GM19438 (cell line): ENCODE data around the gene KRTAP5-2.
A peak's percentile ranks its signal among the peaks of the same experiment; 100 is the strongest.
"Not testable (repeated sequence)": the region's sequence is repeated elsewhere in the genome, so short reads cannot be mapped to it uniquely, and the experiment has no call there.

Source experiments
- ATAC-seq: cut with Tn5 transposase; IDR thresholded peaks from one replicate; pipeline ENCODE4 v1.9.1; 2021; ENCODE audit warnings: low read depth; ENCODE audit not compliant: unreplicated experiment

The KRTAP5-2 gene

GRCh38 chr11:1595994-1596575 is 2.0 kb downstream of the KRTAP5-2 start:
- not testable (repeated sequence) for ATAC-seq

- no peak for ATAC-seq
These were observed 5.5 kb downstream of the KRTAP5-2 start for GRCh38 chr11:1592628-1593027.

GRCh38 chr11:1589996-1590395 is 8.1 kb downstream of the KRTAP5-2 start:
- ATAC-seq = no peak

- ATAC-seq = not testable (repeated sequence)
These were observed 8.7 kb downstream of the KRTAP5-2 start for GRCh38 chr11:1589191-1589963.

- no peak for ATAC-seq
These were observed 11.4 kb downstream of the KRTAP5-2 start for GRCh38 chr11:1586699-1587098.

GRCh38 chr11:1584661-1585370 is 13.3 kb downstream of the KRTAP5-2 start, which contains the start of gene KRTAP5-1:
TSS of gene KRTAP5-1 (minus strand) at chr11:1585283. CDS start at chr11:1585249, 34 bp downstream.
- not testable (repeated sequence) for ATAC-seq

GRCh38 chr11:1582909-1583308 is 15.2 kb downstream of the KRTAP5-2 start:
- ATAC-seq = not testable (repeated sequence)

- ATAC-seq = no peak
These were observed 16.1 kb downstream of the KRTAP5-2 start for GRCh38 chr11:1581976-1582375.

GRCh38 chr11:1576825-1577224 is 21.3 kb downstream of the KRTAP5-2 start:
- no peak for ATAC-seq

GRCh38 chr11:1575756-1576155 is 22.3 kb downstream of the KRTAP5-2 start:
- not testable (repeated sequence) for ATAC-seq

GRCh38 chr11:1574933-1575242 is 23.2 kb downstream of the KRTAP5-2 start:
- ATAC-seq = no peak

- ATAC-seq = no peak
These were observed 23.7 kb downstream of the KRTAP5-2 start for GRCh38 chr11:1574238-1574932.

- no peak for ATAC-seq
These were observed 24.2 kb downstream of the KRTAP5-2 start for GRCh38 chr11:1573903-1574237.

GRCh38 chr11:1573077-1573902 is 24.8 kb downstream of the KRTAP5-2 start:
- ATAC-seq = no peak

GRCh38 chr11:1572197-1573076 is 25.7 kb downstream of the KRTAP5-2 start, which contains the start of gene DUSP8:
TSS of gene DUSP8 (minus strand) at chr11:1572271. CDS start at chr11:1565826, 6,445 bp downstream.
- peak; percentile 53 for ATAC-seq

- no peak for ATAC-seq
These were observed 26.3 kb downstream of the KRTAP5-2 start for GRCh38 chr11:1571760-1572196.

- no peak for ATAC-seq
These were observed 27.0 kb downstream of the KRTAP5-2 start for GRCh38 chr11:1570896-1571759.

GRCh38 chr11:1570531-1570895 is 27.6 kb downstream of the KRTAP5-2 start:
- ATAC-seq = no peak
